Measurements from ENCODE around the gene KSR1. TPM values are rescaled to one million over a fixed set of nuclear protein-coding genes. Genes with fewer than 3 reads are reported as not detected.
A peak's percentile ranks its signal among the peaks of the same experiment; 100 is the strongest.

Gene KSR1
- polyA plus RNA-seq, 1 of the 3 experiments (the other 2 are of a cell fraction): 7.5 TPM

DNA sequence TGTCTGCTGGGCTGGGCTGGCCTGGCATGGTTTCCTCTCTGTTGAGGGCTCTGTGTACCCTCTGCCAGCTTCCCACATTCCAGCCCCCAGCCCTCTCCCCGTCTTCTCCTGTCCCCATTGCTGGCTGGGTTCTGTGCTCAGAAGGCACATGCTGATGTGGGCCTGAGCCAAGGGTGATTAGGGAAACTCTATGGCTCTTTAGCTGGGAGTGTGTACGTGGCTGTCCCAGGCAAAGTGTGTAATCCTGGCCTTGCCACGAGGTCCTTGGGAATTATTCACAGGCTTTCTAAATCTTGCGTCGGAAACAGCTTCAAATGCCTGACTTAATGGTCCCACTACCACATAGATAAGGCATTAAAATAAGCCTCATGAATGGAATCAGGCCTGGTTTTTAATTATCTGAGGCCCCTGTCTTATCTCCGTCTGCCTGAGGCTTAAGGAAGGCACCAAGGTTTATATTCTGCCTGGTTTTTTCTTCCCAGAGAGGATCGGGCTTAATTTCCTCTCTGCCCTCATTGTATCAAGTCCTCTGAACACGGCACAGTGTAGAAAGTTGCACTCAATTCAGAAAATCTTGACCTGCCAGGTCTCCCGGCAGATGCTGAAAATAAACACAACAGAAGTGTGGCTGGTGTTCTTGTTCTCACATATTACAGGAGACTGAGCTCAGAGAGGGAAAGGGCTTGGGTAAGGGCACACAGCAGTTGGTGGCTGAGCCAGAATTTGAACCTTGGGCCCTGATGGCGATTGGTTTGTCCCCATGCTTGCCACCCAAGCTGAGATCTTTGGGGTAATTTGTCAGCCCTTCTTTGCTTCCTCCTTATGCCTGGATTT is 121.9 kb downstream of the KSR1 start (continued):
- peak; percentile 1; the same call in 1 of the 2 replicates for TF ChIP-seq RAD21 (IDR thresholded peaks at IDR 0.05; ENCODE audit: low read length)
- TF ChIP-seq ELF1 (IDR thresholded peaks at IDR 0.05): no peak
- no peak; the same call in 1 of the 2 replicates for TF ChIP-seq FOXJ3 (CRISPR knock-in tag; IDR thresholded peaks at IDR 0.05)
- no peak for TF ChIP-seq SIN3A (IDR thresholded peaks at IDR 0.05; ENCODE audit: borderline replicate concordance, low read depth, low read length)
- no peak for TF ChIP-seq CHD2 (IDR thresholded peaks at IDR 0.05; ENCODE audit: low read length, partially characterized antibody)
- TF ChIP-seq POLR2AphosphoS5 (IDR thresholded peaks at IDR 0.05; ENCODE audit: low read depth, low read length): no peak
- TF ChIP-seq EZH2phosphoT487 (IDR thresholded peaks at IDR 0.05; ENCODE audit: borderline replicate concordance, low read depth): no peak
- TF ChIP-seq, protein P1, sequence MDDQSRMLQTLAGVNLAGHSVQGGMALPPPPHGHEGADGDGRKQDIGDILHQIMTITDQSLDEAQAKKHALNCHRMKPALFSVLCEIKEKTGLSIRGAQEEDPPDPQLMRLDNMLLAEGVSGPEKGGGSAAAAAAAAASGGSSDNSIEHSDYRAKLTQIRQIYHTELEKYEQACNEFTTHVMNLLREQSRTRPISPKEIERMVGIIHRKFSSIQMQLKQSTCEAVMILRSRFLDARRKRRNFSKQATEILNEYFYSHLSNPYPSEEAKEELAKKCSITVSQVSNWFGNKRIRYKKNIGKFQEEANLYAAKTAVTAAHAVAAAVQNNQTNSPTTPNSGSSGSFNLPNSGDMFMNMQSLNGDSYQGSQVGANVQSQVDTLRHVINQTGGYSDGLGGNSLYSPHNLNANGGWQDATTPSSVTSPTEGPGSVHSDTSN (IDR thresholded peaks at IDR 0.05): no peak
- TF ChIP-seq JUND (IDR thresholded peaks at IDR 0.05): no peak
- no peak for TF ChIP-seq NRF1 (IDR thresholded peaks at IDR 0.05; ENCODE audit: low read depth, low read length)
- peak in 1 of 2 experiments; percentile 65; a peak in 2 of 4 replicates for TF ChIP-seq EP300 (IDR thresholded peaks at IDR 0.05; ENCODE audit: borderline replicate concordance in 1 of 2, low read depth in 1 of 2, low read length in 1 of 2)
- no peak for TF ChIP-seq MEF2A (IDR thresholded peaks at IDR 0.05; ENCODE audit: borderline replicate concordance, low read depth)

DNA sequence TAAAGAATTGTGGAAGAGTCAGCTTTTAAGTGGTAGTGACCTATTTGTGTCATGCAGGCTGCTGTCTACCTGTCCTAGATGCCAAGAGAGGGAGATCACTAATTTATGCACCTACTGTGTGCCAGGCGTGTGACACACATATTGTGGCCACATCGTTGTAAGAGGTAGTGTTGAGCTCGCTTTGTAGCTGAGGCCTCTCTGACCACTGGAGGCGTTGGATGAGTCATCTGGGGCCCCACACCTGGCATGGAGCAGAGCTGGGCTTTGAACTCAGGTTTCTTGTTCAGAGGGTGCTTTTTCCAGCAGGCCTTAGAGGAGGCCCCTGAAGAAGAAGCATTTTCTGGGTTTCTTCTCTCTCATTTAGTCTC is 122.5 kb downstream of the KSR1 start:
- ChIA-PET POLR2A (interaction anchor here (1.0 to 2.6 kb wide), 3 partner anchors 8 to 123 kb away, joined by 3 to 10 read pairs (median 6); partner anchors contain the start of gene KSR1), CTCF (interaction anchor here (0.6 to 4.9 kb wide), 9 partner anchors 8 to 342 kb away, joined by 3 to 31 read pairs (median 4); partner anchors contain the start of gene KSR1)
- H3K4me1 ChIP-seq (ENCODE audit: control insufficient read depth in 1 of 2, insufficient read depth in 2 of 2, low read depth in 1 of 2, low read length in 1 of 2): peaks cover 27 to 53% of the 10 kb centered on the region in 2 experiments
- H4K20me1 ChIP-seq (ENCODE audit: insufficient read depth): no peaks in the 10 kb centered on the region
- no peak overlapping the region for H2AFZ ChIP-seq (ENCODE audit: low read depth)
- peaks cover 11% of the 10 kb centered on the region for H3F3A ChIP-seq (replicated peaks; ENCODE audit: insufficient read depth)
- H3K27ac ChIP-seq (ENCODE audit: low read depth in 2 of 2, low read length in 1 of 2): peak overlapping the region in 1 of 2 experiments; percentile 96; a peak in 2 of 4 replicates
- no peaks in the 10 kb centered on the region for H3K9me3 ChIP-seq
- WGBS (ENCODE audit: low lambda C conversion rate): 87% methylated on average over 4 of the region's 4 CpGs
- H3K4me2 ChIP-seq: no peak overlapping the region
- H3K79me2 ChIP-seq (ENCODE audit: insufficient read depth): no peaks in the 10 kb centered on the region
- H3K36me3 ChIP-seq (replicated peaks in 1 of 2; ENCODE audit: control insufficient read depth in 1 of 2, insufficient read depth in 2 of 2, low read length in 1 of 2): no peaks in the 10 kb centered on the region
- DNase-seq: no peak
- H3K27me3 ChIP-seq (ENCODE audit: insufficient read depth): no peaks in the 10 kb centered on the region
- H3K9me2 ChIP-seq: no peaks in the 10 kb centered on the region
- no peak overlapping the region for H3K4me3 ChIP-seq (ENCODE audit: low read depth in 2 of 2, low read length in 1 of 2)
- H3K9ac ChIP-seq: no peak overlapping the region
- TF ChIP-seq SIN3A (IDR thresholded peaks at IDR 0.05; ENCODE audit: borderline replicate concordance, low read depth, low read length) (no peak), POLR2AphosphoS5 (IDR thresholded peaks at IDR 0.05; ENCODE audit: low read depth, low read length) (no peak), NFIC (IDR thresholded peaks at IDR 0.05; ENCODE audit: borderline replicate concordance) (no peak), TAF1 (IDR thresholded peaks at IDR 0.05; ENCODE audit: borderline replicate concordance, low read depth, low read length) (no peak), FOSL2 (IDR thresholded peaks at IDR 0.05; ENCODE audit: borderline replicate concordance, low read depth) (no peak), RAD21 (IDR thresholded peaks at IDR 0.05; ENCODE audit: low read length) (no peak), GABPA (IDR thresholded peaks at IDR 0.05; ENCODE audit: low read depth) (no peak), MXI1 (IDR thresholded peaks at IDR 0.05; ENCODE audit: low read depth, low read length) (no peak), TEAD4 (IDR thresholded peaks at IDR 0.05; ENCODE audit: borderline replicate concordance, insufficient read depth) (no peak), CHD2 (IDR thresholded peaks at IDR 0.05; ENCODE audit: low read length, partially characterized antibody) (no peak)
- TF ChIP-seq, protein P2, sequence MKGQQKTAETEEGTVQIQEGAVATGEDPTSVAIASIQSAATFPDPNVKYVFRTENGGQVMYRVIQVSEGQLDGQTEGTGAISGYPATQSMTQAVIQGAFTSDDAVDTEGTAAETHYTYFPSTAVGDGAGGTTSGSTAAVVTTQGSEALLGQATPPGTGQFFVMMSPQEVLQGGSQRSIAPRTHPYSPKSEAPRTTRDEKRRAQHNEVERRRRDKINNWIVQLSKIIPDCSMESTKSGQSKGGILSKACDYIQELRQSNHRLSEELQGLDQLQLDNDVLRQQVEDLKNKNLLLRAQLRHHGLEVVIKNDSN (IDR thresholded peaks at IDR 0.05; ENCODE audit: borderline replicate concordance, low read depth): no peak
- TF ChIP-seq, protein P3, sequence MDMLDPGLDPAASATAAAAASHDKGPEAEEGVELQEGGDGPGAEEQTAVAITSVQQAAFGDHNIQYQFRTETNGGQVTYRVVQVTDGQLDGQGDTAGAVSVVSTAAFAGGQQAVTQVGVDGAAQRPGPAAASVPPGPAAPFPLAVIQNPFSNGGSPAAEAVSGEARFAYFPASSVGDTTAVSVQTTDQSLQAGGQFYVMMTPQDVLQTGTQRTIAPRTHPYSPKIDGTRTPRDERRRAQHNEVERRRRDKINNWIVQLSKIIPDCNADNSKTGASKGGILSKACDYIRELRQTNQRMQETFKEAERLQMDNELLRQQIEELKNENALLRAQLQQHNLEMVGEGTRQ (IDR thresholded peaks at IDR 0.05; ENCODE audit: borderline replicate concordance, low read depth, low read length): no peak
- TF ChIP-seq, protein P4, sequence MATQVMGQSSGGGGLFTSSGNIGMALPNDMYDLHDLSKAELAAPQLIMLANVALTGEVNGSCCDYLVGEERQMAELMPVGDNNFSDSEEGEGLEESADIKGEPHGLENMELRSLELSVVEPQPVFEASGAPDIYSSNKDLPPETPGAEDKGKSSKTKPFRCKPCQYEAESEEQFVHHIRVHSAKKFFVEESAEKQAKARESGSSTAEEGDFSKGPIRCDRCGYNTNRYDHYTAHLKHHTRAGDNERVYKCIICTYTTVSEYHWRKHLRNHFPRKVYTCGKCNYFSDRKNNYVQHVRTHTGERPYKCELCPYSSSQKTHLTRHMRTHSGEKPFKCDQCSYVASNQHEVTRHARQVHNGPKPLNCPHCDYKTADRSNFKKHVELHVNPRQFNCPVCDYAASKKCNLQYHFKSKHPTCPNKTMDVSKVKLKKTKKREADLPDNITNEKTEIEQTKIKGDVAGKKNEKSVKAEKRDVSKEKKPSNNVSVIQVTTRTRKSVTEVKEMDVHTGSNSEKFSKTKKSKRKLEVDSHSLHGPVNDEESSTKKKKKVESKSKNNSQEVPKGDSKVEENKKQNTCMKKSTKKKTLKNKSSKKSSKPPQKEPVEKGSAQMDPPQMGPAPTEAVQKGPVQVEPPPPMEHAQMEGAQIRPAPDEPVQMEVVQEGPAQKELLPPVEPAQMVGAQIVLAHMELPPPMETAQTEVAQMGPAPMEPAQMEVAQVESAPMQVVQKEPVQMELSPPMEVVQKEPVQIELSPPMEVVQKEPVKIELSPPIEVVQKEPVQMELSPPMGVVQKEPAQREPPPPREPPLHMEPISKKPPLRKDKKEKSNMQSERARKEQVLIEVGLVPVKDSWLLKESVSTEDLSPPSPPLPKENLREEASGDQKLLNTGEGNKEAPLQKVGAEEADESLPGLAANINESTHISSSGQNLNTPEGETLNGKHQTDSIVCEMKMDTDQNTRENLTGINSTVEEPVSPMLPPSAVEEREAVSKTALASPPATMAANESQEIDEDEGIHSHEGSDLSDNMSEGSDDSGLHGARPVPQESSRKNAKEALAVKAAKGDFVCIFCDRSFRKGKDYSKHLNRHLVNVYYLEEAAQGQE (IDR thresholded peaks at IDR 0.05; ENCODE audit: low read depth, low read length): no peak
- TF ChIP-seq, protein P5, sequence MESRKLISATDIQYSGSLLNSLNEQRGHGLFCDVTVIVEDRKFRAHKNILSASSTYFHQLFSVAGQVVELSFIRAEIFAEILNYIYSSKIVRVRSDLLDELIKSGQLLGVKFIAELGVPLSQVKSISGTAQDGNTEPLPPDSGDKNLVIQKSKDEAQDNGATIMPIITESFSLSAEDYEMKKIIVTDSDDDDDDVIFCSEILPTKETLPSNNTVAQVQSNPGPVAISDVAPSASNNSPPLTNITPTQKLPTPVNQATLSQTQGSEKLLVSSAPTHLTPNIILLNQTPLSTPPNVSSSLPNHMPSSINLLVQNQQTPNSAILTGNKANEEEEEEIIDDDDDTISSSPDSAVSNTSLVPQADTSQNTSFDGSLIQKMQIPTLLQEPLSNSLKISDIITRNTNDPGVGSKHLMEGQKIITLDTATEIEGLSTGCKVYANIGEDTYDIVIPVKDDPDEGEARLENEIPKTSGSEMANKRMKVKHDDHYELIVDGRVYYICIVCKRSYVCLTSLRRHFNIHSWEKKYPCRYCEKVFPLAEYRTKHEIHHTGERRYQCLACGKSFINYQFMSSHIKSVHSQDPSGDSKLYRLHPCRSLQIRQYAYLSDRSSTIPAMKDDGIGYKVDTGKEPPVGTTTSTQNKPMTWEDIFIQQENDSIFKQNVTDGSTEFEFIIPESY (IDR thresholded peaks at IDR 0.05; ENCODE audit: borderline replicate concordance, low read depth): no peak
